ENCODE results near the gene PBXIP1. TPM values are rescaled to one million over a fixed set of nuclear protein-coding genes. Genes with fewer than 3 reads are reported as not detected.
A peak's percentile ranks its signal among the peaks of the same experiment; 100 is the strongest.
"Not testable (repeated sequence)": the region's sequence is repeated elsewhere in the genome, so short reads cannot be mapped to it uniquely, and the experiment has no call there.

The PBXIP1 gene
- total RNA-seq, 2 experiments from 2014 or later = 23.8 to 37.7 TPM

DNA sequence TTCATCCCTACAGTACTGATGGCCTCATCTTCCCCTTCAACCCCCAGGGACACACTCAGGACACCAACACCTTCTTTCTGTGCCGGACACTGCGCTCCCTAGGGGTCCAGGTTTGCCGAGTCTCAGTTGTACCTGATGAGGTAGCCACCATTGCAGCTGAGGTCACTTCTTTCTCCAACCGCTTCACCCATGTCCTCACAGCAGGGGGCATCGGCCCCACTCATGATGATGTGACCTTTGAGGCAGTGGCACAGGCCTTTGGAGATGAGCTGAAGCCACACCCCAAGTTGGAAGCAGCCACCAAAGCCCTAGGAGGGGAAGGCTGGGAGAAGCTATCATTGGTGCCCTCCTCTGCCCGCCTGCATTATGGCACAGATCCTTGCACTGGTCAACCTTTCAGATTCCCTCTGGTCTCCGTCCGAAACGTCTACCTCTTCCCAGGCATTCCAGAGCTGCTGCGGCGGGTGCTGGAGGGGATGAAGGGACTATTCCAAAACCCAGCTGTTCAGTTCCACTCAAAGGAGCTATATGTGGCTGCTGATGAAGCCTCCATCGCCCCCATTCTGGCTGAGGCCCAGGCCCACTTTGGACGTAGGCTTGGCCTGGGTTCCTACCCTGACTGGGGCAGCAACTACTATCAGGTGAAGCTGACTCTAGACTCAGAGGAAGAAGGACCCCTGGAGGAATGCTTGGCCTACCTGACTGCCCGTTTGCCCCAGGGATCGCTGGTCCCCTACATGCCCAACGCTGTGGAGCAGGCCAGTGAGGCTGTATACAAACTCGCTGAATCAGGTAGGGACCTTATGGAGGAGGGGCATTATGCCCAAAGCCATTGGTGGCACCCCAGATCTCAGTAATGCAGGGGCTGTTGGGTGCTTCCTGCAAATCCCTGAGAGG is 32.4 kb upstream of the PBXIP1 start:
- DNase-seq (ENCODE audit: low spot score) = no peak
- CTCF ChIA-PET (ENCODE audit: unreplicated experiment) = interaction anchor here (0.5 to 1.2 kb wide), 3 partner anchors 11 to 90 kb away, joined by 4 to 7 read pairs (median 6); partner anchors contain the start of gene EFNA3
- H4K20me1 ChIP-seq (ENCODE audit: insufficient read depth, low read length) = no peaks in the 10 kb centered on the region
- BruUV-seq (replicated peaks) = no TSS peak
- no peak for TF ChIP-seq EZH2phosphoT487 (IDR thresholded peaks at IDR 0.05; ENCODE audit: borderline replicate concordance, low read depth, low read length)
- TF ChIP-seq, protein P1, sequence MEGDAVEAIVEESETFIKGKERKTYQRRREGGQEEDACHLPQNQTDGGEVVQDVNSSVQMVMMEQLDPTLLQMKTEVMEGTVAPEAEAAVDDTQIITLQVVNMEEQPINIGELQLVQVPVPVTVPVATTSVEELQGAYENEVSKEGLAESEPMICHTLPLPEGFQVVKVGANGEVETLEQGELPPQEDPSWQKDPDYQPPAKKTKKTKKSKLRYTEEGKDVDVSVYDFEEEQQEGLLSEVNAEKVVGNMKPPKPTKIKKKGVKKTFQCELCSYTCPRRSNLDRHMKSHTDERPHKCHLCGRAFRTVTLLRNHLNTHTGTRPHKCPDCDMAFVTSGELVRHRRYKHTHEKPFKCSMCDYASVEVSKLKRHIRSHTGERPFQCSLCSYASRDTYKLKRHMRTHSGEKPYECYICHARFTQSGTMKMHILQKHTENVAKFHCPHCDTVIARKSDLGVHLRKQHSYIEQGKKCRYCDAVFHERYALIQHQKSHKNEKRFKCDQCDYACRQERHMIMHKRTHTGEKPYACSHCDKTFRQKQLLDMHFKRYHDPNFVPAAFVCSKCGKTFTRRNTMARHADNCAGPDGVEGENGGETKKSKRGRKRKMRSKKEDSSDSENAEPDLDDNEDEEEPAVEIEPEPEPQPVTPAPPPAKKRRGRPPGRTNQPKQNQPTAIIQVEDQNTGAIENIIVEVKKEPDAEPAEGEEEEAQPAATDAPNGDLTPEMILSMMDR (conservative IDR thresholded peaks at IDR 0.05; ENCODE audit: low read length) = peak; percentile 28; the same call in 1 of the 2 replicates
- intact Hi-C loops (cut with micrococcal nuclease; ENCODE audit: unreplicated experiment) = no loop called here
- H3K9me3 ChIP-seq (ENCODE audit: low read length) = no peaks in the 10 kb centered on the region
- H3K27ac ChIP-seq (ENCODE audit: low read depth, low read length, poor library complexity, severe bottlenecking) = no peak overlapping the region
- no peaks in the 10 kb centered on the region for H3K9me2 ChIP-seq (ENCODE audit: insufficient read depth, low read length)
- H2AFZ ChIP-seq (ENCODE audit: low read length) = no peak overlapping the region
- H3K4me2 ChIP-seq (ENCODE audit: low read length) = no peak overlapping the region
- H3K79me2 ChIP-seq (ENCODE audit: insufficient read depth, low read depth, low read length) = peaks cover 44% of the 10 kb centered on the region
- H3K4me1 ChIP-seq (ENCODE audit: insufficient read depth, low read length, poor library complexity, severe bottlenecking) = peaks cover 10% of the 10 kb centered on the region
- POLR2A ChIA-PET = no interaction called here
- peaks cover 54% of the 10 kb centered on the region for H3K36me3 ChIP-seq (ENCODE audit: insufficient read depth, low read length)
- H3K4me3 ChIP-seq (ENCODE audit: low read depth, low read length, poor library complexity, severe bottlenecking) = no peak overlapping the region

DNA sequence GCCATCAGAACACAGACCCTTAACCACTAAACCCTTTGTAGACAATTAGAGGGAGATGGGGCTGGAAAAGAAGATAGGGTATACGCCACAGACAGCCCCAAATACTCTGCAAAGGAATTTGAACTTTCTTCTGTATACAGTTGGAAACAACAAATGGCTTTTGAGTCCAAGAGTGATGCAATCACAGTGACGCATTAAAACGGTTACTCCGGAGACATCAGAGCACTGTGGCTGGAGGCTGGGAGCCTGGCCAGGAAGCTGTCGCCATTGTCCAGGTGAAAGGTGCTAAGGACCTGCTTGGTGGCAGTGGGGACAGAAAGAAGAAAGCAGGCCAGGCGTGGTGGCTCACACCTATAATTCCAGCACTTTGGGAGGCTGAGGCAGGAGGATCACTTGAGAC is 31.4 kb upstream of the PBXIP1 start:
- H3K4me3 ChIP-seq (ENCODE audit: low read depth, low read length, poor library complexity, severe bottlenecking) = no peak overlapping the region
- ChIA-PET CTCF (ENCODE audit: unreplicated experiment) (no interaction called here), POLR2A (no interaction called here)
- peaks cover 44% of the 10 kb centered on the region for H3K79me2 ChIP-seq (ENCODE audit: insufficient read depth, low read depth, low read length)
- H3K36me3 ChIP-seq (ENCODE audit: insufficient read depth, low read length) = peaks cover 51% of the 10 kb centered on the region
- intact Hi-C loops (cut with micrococcal nuclease; ENCODE audit: unreplicated experiment) = no loop called here
- H2AFZ ChIP-seq (ENCODE audit: low read length) = no peak overlapping the region
- no peak for DNase-seq (ENCODE audit: low spot score)
- H4K20me1 ChIP-seq (ENCODE audit: insufficient read depth, low read length) = no peaks in the 10 kb centered on the region
- H3K4me1 ChIP-seq (ENCODE audit: insufficient read depth, low read length, poor library complexity, severe bottlenecking) = peaks cover 15% of the 10 kb centered on the region
- H3K4me2 ChIP-seq (ENCODE audit: low read length) = no peak overlapping the region
- H3K27ac ChIP-seq (ENCODE audit: low read depth, low read length, poor library complexity, severe bottlenecking) = no peak overlapping the region
- BruUV-seq (replicated peaks) = no TSS peak
- H3K9me3 ChIP-seq (ENCODE audit: low read length) = no peaks in the 10 kb centered on the region
- no peaks in the 10 kb centered on the region for H3K9me2 ChIP-seq (ENCODE audit: insufficient read depth, low read length)
- TF ChIP-seq EZH2phosphoT487 (IDR thresholded peaks at IDR 0.05; ENCODE audit: borderline replicate concordance, low read depth, low read length) = no peak
- TF ChIP-seq, protein P1 (conservative IDR thresholded peaks at IDR 0.05; ENCODE audit: low read length) = no peak

DNA sequence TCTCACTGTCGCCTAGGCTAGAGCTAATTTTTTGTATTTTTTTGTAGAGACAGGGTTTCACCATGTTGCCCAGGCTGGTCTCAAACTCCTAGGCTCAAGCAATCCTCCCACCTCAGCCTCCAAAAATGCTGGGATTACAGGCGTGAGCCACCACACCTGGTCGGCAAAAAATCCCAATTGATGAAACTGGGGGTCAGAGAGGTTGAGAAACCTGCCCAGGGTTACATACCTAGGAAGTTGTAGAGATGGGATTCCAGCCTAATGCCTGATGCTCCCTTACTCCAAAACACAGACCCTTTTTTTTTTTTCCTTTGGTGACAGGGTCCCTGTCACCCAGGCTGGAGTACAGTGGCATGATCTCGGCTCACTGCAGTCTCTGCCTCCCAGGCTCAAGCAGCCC is 30.8 kb upstream of the PBXIP1 start:
- intact Hi-C loops (cut with micrococcal nuclease; ENCODE audit: unreplicated experiment) = not testable (repeated sequence)

More for the DNA sequence above, 30.8 kb upstream of the PBXIP1 start:
- Histone ChIP-seq H3K36me3 (ENCODE audit: insufficient read depth, low read length) (peaks cover 54% of the 10 kb centered on the region), H3K4me1 (ENCODE audit: insufficient read depth, low read length, poor library complexity, severe bottlenecking) (peaks cover 18% of the 10 kb centered on the region), H3K79me2 (ENCODE audit: insufficient read depth, low read depth, low read length) (peaks cover 44% of the 10 kb centered on the region)
- DNase-seq (ENCODE audit: low spot score); H2AFZ ChIP-seq (ENCODE audit: low read length); H3K4me3 ChIP-seq (ENCODE audit: low read depth, low read length, poor library complexity, severe bottlenecking); H3K9me2 ChIP-seq (ENCODE audit: insufficient read depth, low read length); BruUV-seq (replicated peaks); H3K27ac ChIP-seq (ENCODE audit: low read depth, low read length, poor library complexity, severe bottlenecking); H4K20me1 ChIP-seq (ENCODE audit: insufficient read depth, low read length); POLR2A ChIA-PET; H3K4me2 ChIP-seq (ENCODE audit: low read length); CTCF ChIA-PET (ENCODE audit: unreplicated experiment); H3K9me3 ChIP-seq (ENCODE audit: low read length): not testable (repeated sequence)

Measured in OCI-LY7 (cell line).